PC-9 (cell line): ENCODE results near the gene ANGPTL2.

Source experiments
- EZH2 ChIP-seq: fragments of 200-600 bp; sonication (generic); IDR thresholded peaks from 2 replicates; pipeline ENCODE4 v1.8.0; 2017; ENCODE audit warnings: antibody characterized with exemption, low read depth
- TF ChIP-seq, protein P1 (sequence below): fragments of 200-600 bp; sonication (generic); conservative IDR thresholded peaks from 2 replicates; pipeline ENCODE4 v1.6.1; 2017; ENCODE audit warnings: mixed run types, antibody characterized with exemption, mild to moderate bottlenecking, moderate library complexity

DNA sequence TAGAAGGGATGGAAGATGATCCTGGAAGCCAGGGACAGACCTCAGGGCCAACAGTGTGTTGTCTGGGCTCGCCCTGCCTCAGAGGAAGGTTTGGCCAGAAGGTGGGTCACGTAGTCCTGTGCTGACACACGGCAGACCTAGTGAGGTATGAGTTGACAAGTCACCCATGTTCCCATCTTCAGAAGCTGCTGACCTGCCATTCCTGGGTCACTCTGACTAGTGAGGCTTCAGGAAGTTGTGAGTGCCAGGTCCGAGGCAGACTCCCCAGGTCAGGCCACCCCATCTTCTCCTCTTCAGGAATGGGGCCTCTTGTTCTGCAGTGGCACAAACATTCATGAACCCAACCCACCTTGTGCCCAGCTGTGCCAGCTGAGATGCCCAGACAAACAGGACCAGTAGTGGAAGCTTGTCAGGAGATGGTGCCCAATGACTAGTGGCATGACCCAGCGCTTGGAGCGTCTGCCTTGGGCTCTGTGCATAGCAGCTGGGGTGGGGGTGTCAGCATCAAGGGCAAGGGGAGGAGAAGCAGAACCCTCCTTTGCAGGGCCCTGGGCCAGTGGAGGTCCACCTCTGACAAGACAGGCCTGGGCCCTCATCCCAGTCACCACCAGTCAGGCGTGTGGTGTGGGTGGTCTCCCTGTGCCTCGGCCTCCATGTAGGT is 16.8 kb upstream of the ANGPTL2 start:
- TF ChIP-seq EZH2, result no peak
- TF ChIP-seq, protein P1, sequence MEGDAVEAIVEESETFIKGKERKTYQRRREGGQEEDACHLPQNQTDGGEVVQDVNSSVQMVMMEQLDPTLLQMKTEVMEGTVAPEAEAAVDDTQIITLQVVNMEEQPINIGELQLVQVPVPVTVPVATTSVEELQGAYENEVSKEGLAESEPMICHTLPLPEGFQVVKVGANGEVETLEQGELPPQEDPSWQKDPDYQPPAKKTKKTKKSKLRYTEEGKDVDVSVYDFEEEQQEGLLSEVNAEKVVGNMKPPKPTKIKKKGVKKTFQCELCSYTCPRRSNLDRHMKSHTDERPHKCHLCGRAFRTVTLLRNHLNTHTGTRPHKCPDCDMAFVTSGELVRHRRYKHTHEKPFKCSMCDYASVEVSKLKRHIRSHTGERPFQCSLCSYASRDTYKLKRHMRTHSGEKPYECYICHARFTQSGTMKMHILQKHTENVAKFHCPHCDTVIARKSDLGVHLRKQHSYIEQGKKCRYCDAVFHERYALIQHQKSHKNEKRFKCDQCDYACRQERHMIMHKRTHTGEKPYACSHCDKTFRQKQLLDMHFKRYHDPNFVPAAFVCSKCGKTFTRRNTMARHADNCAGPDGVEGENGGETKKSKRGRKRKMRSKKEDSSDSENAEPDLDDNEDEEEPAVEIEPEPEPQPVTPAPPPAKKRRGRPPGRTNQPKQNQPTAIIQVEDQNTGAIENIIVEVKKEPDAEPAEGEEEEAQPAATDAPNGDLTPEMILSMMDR, result no peak
